GM18526 (cell line): Measurements from ENCODE around the gene LEF1.

Experiments used
- POLR2A ChIP-seq: IDR thresholded peaks from 3 replicates; pipeline ENCODE4 v1.6.1; 2011; ENCODE audit not compliant: insufficient read length; ENCODE audit errors: extremely low read depth

The LEF1 gene

GRCh38 chr4:108168671-108169523, at the start of gene LEF1:
LEF1 (minus strand) TSS chr4:108168932; CDS start chr4:108167767, 1,165 bp downstream.
- no peak for TF ChIP-seq POLR2A

GRCh38 chr4:108216510-108216909, 47.8 kb upstream of the LEF1 start:
- TF ChIP-seq POLR2A, result no peak

- no peak for TF ChIP-seq POLR2A
Measured at GRCh38 chr4:108215055-108215454, 46.3 kb upstream of the LEF1 start.

GRCh38 chr4:108213723-108214122, 45.0 kb upstream of the LEF1 start:
- TF ChIP-seq POLR2A, result no peak

- TF ChIP-seq POLR2A, result no peak
Measured at GRCh38 chr4:108213308-108213707, 44.6 kb upstream of the LEF1 start.

- TF ChIP-seq POLR2A, result no peak
Measured at GRCh38 chr4:108210989-108211835, 42.5 kb upstream of the LEF1 start.

- no peak for TF ChIP-seq POLR2A
Measured at GRCh38 chr4:108209489-108209888, 40.8 kb upstream of the LEF1 start.

GRCh38 chr4:108205859-108206258, 37.1 kb upstream of the LEF1 start:
- no peak for TF ChIP-seq POLR2A

GRCh38 chr4:108204518-108204917, 35.8 kb upstream of the LEF1 start:
- TF ChIP-seq POLR2A, result no peak

GRCh38 chr4:108203377-108203776, 34.6 kb upstream of the LEF1 start:
- TF ChIP-seq POLR2A, result no peak

- TF ChIP-seq POLR2A, result no peak
Measured at GRCh38 chr4:108201774-108202173, 33.0 kb upstream of the LEF1 start.

- TF ChIP-seq POLR2A, result no peak
Measured at GRCh38 chr4:108199881-108200280, 31.1 kb upstream of the LEF1 start.

- TF ChIP-seq POLR2A, result no peak
Measured at GRCh38 chr4:108193886-108194672, 25.3 kb upstream of the LEF1 start.

- TF ChIP-seq POLR2A, result no peak
Measured at GRCh38 chr4:108192935-108193334, 24.2 kb upstream of the LEF1 start.

- TF ChIP-seq POLR2A, result no peak
Measured at GRCh38 chr4:108192056-108192455, 23.3 kb upstream of the LEF1 start.
